GM18520 (cell line): ENCODE data around the gene LDB2.

Source experiments
- ATAC-seq: cut with Tn5 transposase; IDR thresholded peaks from one replicate; pipeline ENCODE4 v1.9.1; 2021; ENCODE audit not compliant: unreplicated experiment

Gene LDB2

GRCh38 chr4:16844816-16845586, 53.4 kb downstream of the LDB2 start:
- ATAC-seq: no peak

- ATAC-seq: no peak
Observed at GRCh38 chr4:16843831-16844508, 54.5 kb downstream of the LDB2 start.

- no peak for ATAC-seq
Observed at GRCh38 chr4:16838226-16838875, 60.1 kb downstream of the LDB2 start.

- no peak for ATAC-seq
Observed at GRCh38 chr4:16837475-16837874, 61.0 kb downstream of the LDB2 start.

- no peak for ATAC-seq
Observed at GRCh38 chr4:16836324-16836723, 62.1 kb downstream of the LDB2 start.

- no peak for ATAC-seq
Observed at GRCh38 chr4:16835597-16836247, 62.7 kb downstream of the LDB2 start.

- no peak for ATAC-seq
Observed at GRCh38 chr4:16834814-16835213, 63.6 kb downstream of the LDB2 start.

- ATAC-seq: no peak
Observed at GRCh38 chr4:16833722-16834121, 64.7 kb downstream of the LDB2 start.

GRCh38 chr4:16830081-16830480, 68.4 kb downstream of the LDB2 start:
- no peak for ATAC-seq

- ATAC-seq: no peak
Observed at GRCh38 chr4:16827794-16828724, 70.4 kb downstream of the LDB2 start.

- ATAC-seq: no peak
Observed at GRCh38 chr4:16827045-16827444, 71.4 kb downstream of the LDB2 start.

GRCh38 chr4:16826406-16826910, 72.0 kb downstream of the LDB2 start:
- ATAC-seq: no peak

GRCh38 chr4:16824278-16824806, 74.1 kb downstream of the LDB2 start:
- no peak for ATAC-seq

- ATAC-seq: no peak
Observed at GRCh38 chr4:16820329-16820728, 78.1 kb downstream of the LDB2 start.

GRCh38 chr4:16819652-16820051, 78.8 kb downstream of the LDB2 start:
- no peak for ATAC-seq

- ATAC-seq: no peak
Observed at GRCh38 chr4:16818005-16818404, 80.4 kb downstream of the LDB2 start.

GRCh38 chr4:16817286-16817685, 81.2 kb downstream of the LDB2 start:
- no peak for ATAC-seq

- no peak for ATAC-seq
Observed at GRCh38 chr4:16814361-16814760, 84.1 kb downstream of the LDB2 start.

GRCh38 chr4:16812041-16812440, 86.4 kb downstream of the LDB2 start:
- ATAC-seq: no peak

GRCh38 chr4:16809943-16810342, 88.5 kb downstream of the LDB2 start:
- ATAC-seq: no peak
